CD4-positive, alpha-beta T cell treated with Interleukin-4 for 1 hour (primary cell): ENCODE measurements around the gene DSG4.
"Not testable (repeated sequence)": the region's sequence is repeated elsewhere in the genome, so short reads cannot be mapped to it uniquely, and the experiment has no call there.

Source experiments
- DNase-seq, 2 donors: peaks; one replicate each; pipeline ENCODE4 v3.0.0-alpha.2; 2020 to 2022

The DSG4 gene

GRCh38 chr18:31376477-31376876 lies at the start of gene DSG4:
TSS of gene DSG4 (plus strand) at chr18:31376777. CDS start at chr18:31376912, 135 bp downstream.
- no peak for DNase-seq

GRCh38 chr18:31329787-31330438 lies 46.7 kb upstream of the DSG4 start:
- DNase-seq: no peak

- DNase-seq: no peak
These were observed 33.1 kb upstream of the DSG4 start for GRCh38 chr18:31343454-31343853.

- not testable (repeated sequence) for DNase-seq
These were observed 23.2 kb upstream of the DSG4 start for GRCh38 chr18:31353336-31353735.

- DNase-seq: no peak
These were observed 21.6 kb upstream of the DSG4 start for GRCh38 chr18:31354990-31355389.

- no peak for DNase-seq
These were observed 20.6 kb upstream of the DSG4 start for GRCh38 chr18:31356025-31356424.

GRCh38 chr18:31364190-31364589 lies 12.4 kb upstream of the DSG4 start:
- DNase-seq: no peak

- no peak for DNase-seq
These were observed 7.1 kb upstream of the DSG4 start for GRCh38 chr18:31369478-31369877.

GRCh38 chr18:31371989-31372388 lies 4.6 kb upstream of the DSG4 start:
- DNase-seq: no peak

GRCh38 chr18:31373641-31374040 lies 2.9 kb upstream of the DSG4 start:
- no peak for DNase-seq

- no peak for DNase-seq
These were observed 4.3 kb downstream of the DSG4 start for GRCh38 chr18:31380912-31381311.

- DNase-seq: no peak
These were observed 5.5 kb downstream of the DSG4 start for GRCh38 chr18:31382107-31382506.

- DNase-seq: no peak
These were observed 10.2 kb downstream of the DSG4 start for GRCh38 chr18:31386741-31387140.

GRCh38 chr18:31393286-31393685 lies 16.7 kb downstream of the DSG4 start:
- DNase-seq: no peak

- no peak for DNase-seq
These were observed 20.4 kb downstream of the DSG4 start for GRCh38 chr18:31396796-31397612.

- no peak for DNase-seq
These were observed 21.6 kb downstream of the DSG4 start for GRCh38 chr18:31398191-31398590.

- no peak for DNase-seq
These were observed 22.9 kb downstream of the DSG4 start for GRCh38 chr18:31399306-31400032.

GRCh38 chr18:31401156-31402025 lies 24.8 kb downstream of the DSG4 start:
- no peak for DNase-seq

GRCh38 chr18:31402026-31402373 lies 25.4 kb downstream of the DSG4 start:
- no peak for DNase-seq

GRCh38 chr18:31403409-31403808 lies 26.8 kb downstream of the DSG4 start:
- no peak for DNase-seq

- DNase-seq: no peak
These were observed 31.1 kb downstream of the DSG4 start for GRCh38 chr18:31407649-31408048.

- no peak for DNase-seq
These were observed 32.7 kb downstream of the DSG4 start for GRCh38 chr18:31409276-31409675.
